Purkinje cell (primary cell): ENCODE data around the gene NPIPA7. TPM values are rescaled to one million over a fixed set of nuclear protein-coding genes. Genes with fewer than 3 reads are reported as not detected.

Experiments
- polyA plus RNA-seq: library from polyadenylated mRNA; unstranded; fragments of >200 nt; fragmentation: Nextera tagmentation; gene quantifications from 2 replicates; pipeline ENCODE4 v1.2.1, GENCODE V29; 2014

NPIPA7 gene
- polyA plus RNA-seq: 5.9 and 11.0 TPM in 2 replicates

DNA sequence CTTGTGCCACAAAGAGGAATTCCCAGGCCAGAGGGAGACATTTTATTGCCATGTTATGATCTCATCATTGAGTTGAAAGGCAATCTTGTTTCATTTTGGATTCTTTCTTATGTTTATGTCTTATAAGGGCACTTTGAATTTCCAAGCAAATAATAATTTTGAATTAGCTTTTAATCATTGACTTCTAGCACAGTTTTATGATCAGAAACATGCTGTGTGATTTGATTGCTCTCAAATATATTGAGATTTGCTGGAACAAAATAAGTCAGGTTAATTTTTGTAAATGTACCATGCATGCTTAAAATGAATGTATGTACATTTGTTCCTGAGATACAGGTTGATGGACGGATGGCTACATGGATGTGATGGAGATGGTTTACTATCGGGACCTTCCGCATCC lies at the start of gene NPIPA7:
TSS of gene NPIPA7 (plus strand) at position 301 of the 400 bp plus-strand sequence. CDS start 105 bp downstream, outside the sequence.

Other genes starting within 250 kb of the NPIPA7 start
- 0.99 TPM in 1 of 2 replicates, not detected in the other for gene ABCC6, start 155.6 kb upstream of the NPIPA7 start, polyA plus RNA-seq
- 10.8 and 11.0 TPM in 2 replicates for gene NOMO3, start 146.6 kb upstream of the NPIPA7 start, polyA plus RNA-seq